ENCODE measurements around the gene CDC42BPA. TPM values are rescaled to one million over a fixed set of nuclear protein-coding genes. Genes with fewer than 3 reads are reported as not detected.

CDC42BPA gene
- total RNA-seq, 3 donors from 2014 or later = 0.52 to 0.74 (median 0.56) TPM

DNA sequence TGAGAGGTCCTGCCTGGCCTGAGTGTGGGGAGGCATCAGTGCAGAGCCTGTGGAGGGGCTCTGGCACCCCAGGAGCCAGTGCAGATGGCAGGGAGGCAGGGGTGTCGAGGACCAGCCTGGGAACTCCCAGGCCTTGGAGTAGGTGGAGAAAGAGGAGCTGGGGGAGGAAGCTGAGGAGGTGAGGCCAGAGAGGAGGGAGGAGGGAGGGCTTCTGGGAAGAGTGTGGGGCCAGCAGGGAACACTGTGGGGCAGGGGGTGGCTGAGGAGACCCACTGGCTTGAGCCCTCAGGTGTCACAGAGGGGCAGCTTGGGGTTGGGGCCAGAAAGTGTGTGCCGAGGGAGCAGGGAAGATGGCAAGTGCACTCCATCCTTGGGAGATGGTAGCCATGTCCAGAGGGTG is 374.4 kb downstream of the CDC42BPA start:
- no peak for ATAC-seq
- peaks cover 4% of the 10 kb centered on the region for H3K9me3 Mint-ChIP-seq
- no peak overlapping the region for H3K4me3 Mint-ChIP-seq
- H3K36me3 Mint-ChIP-seq (ENCODE audit: insufficient read depth) = peaks cover 6% of the 10 kb centered on the region
- H3K27me3 Mint-ChIP-seq (ENCODE audit: low read depth) = no peaks in the 10 kb centered on the region
- H3K4me1 Mint-ChIP-seq (ENCODE audit: low read depth) = peaks cover 53% of the 10 kb centered on the region
- DNase-seq = no peak

DNA sequence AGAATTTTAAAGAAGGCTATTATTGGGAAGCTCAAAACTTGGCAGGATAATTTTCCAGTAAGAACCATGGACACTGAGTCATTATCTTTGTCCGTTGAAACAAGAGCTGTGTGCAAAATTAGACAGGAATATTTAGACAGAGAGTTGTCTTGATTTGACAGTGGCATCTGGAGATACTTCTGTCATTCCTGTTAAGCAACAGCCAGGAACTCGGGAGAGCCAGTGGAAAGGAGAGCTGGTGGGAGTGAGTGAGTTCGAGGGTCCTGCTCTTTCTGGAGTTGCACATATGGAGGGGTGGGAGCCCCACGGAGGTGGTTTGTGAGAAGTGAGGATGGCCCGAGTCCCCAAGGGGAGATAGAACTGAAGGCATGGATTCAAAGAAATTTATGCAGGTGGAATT is 375.1 kb downstream of the CDC42BPA start:
- H3K36me3 Mint-ChIP-seq (ENCODE audit: insufficient read depth) = peaks cover 4% of the 10 kb centered on the region
- DNase-seq (no peak), ATAC-seq (no peak)
- no peak overlapping the region for H3K4me3 Mint-ChIP-seq
- H3K9me3 Mint-ChIP-seq = peaks cover 2% of the 10 kb centered on the region
- H3K27me3 Mint-ChIP-seq (ENCODE audit: low read depth) = no peaks in the 10 kb centered on the region
- H3K4me1 Mint-ChIP-seq (ENCODE audit: low read depth) = peaks cover 56% of the 10 kb centered on the region

DNA sequence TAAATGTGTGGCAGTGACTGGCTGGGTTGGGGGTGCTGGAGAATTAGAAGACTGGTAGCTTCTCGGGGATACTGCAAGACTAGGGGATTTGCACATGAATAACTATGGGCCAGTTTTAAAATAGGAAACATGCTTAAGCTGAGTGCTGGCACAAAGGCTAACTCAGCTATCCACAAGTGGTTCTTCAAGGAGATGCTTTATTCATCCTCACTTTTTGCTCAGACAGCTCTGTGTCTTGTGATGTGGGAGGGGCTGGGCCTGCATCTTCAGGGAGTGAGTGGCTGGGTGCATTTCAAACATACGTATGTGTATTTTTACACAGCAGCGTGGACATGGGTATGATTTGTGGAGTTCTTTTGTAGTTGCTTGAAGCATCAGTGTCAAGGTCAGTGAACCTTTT is 375.9 kb downstream of the CDC42BPA start:
- Mint-ChIP-seq H3K36me3 (ENCODE audit: insufficient read depth) (peaks cover 4% of the 10 kb centered on the region), H3K4me3 (no peak overlapping the region)

DNA sequence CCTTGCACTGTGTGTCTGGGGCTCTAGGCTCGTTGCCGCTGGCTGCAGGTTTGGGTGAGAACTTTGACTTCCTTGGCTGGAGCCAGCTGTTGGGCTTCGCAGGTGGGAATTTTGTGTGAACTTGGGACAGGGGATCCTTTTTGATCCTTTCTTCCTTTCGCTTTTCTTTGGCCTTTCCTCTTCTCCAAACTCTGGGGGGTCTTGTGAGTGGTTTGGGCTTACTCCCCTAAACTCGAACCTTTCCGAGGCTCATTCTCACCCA is 377.6 kb downstream of the CDC42BPA start:
- no peak for ATAC-seq
- Mint-ChIP-seq H3K27me3 (ENCODE audit: low read depth) (no peaks in the 10 kb centered on the region), H3K9me3 (no peaks in the 10 kb centered on the region), H3K36me3 (ENCODE audit: insufficient read depth) (peaks cover 2% of the 10 kb centered on the region), H3K4me1 (ENCODE audit: low read depth) (peaks cover 49% of the 10 kb centered on the region), H3K4me3 (peak overlapping the region; percentile 89)
- no peak for DNase-seq

More for the DNA sequence above, 375.9 kb downstream of the CDC42BPA start:
- no peaks in the 10 kb centered on the region for H3K27me3 Mint-ChIP-seq (ENCODE audit: low read depth)
- H3K9me3 Mint-ChIP-seq = no peaks in the 10 kb centered on the region
- DNase-seq (no peak), ATAC-seq (no peak)
- peaks cover 57% of the 10 kb centered on the region for H3K4me1 Mint-ChIP-seq (ENCODE audit: low read depth)

DNA sequence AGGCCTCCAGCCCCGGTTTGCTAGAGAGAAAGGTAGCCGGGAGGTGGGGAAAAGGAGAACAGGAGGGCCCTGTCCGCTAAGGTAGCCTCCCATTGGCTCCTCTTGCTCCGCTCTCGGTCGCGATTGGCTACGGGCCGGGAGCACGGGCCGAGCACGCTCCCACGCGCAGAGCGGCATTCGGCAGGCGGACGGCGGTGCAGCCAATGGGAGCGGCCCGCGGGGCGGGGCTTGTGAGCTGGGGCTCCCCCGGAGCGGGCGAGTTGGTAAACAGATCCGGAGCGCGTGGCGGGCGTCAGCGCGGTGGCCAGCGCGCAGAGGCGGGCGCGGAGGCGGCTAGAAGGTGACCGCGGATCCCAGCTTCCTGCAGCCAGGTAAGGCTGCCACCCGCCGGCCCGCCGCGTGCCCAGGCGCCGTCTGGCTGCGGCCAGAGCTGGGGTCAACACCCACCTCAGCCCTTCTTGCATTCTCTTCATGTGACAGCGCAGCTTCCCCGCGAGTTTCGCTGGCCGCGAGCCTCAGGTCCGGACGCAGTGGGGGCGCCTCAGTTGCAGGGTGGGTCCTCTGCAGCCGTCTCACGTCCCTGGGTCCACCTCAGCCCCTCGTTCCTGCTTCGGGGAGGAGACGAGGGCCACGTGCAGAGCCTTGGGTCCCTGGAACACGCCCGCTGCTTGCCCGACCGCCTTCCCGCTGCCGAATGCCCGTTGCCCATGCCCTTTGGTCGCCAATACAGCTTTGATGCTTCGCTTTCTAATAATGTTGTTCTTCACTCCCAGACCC is 378.1 kb downstream of the CDC42BPA start, which contains the start of gene COQ8A:
TSS of gene COQ8A (plus strand) at position 266 of the 777 bp plus-strand sequence. CDS start 21,092 bp downstream, outside the sequence.
- peak; percentile 95 to 96 for ATAC-seq
- Mint-ChIP-seq H3K4me3 (peak within 1 kb of the TSS; percentile 89), H3K27me3 (ENCODE audit: low read depth) (no peaks in the 10 kb centered on the region), H3K36me3 (ENCODE audit: insufficient read depth) (peaks cover 2% of the 10 kb centered on the region), H3K4me1 (ENCODE audit: low read depth) (peaks cover 48% of the 10 kb centered on the region), H3K9me3 (peaks cover 4% of the 10 kb centered on the region)
- DNase-seq = peak; percentile 98

Other genes starting within 250 kb of the CDC42BPA start
- gene ZNF678, start 245.1 kb upstream of the CDC42BPA start, total RNA-seq = 1 to 10 TPM; 8.0 to 9.6 (median 9.1) TPM

Measured in activated T-cell treated with anti-CD3 and anti-CD28 coated beads, Interleukin-2, amount 50 U/mL, for 4 hours (primary cell).